ENCODE results near the gene CD3E. TPM values are rescaled to one million over a fixed set of nuclear protein-coding genes. Genes with fewer than 3 reads are reported as not detected.

CD3E gene
- total RNA-seq, 1 experiment from 2014 or later: 0.39 TPM

- POLR2A ChIA-PET: no interaction called here
- H3K4me3 ChIP-seq (ENCODE audit: low read depth, low read length): no peak overlapping the region
- no peak for TF ChIP-seq CTCF (IDR thresholded peaks at IDR 0.05; ENCODE audit: insufficient read depth in 1 of 2, low read depth in 1 of 2, low read length in 1 of 2, severe bottlenecking in 1 of 2, unreplicated experiment in 1 of 2)
- no peaks in the 10 kb centered on the region for H3K9me3 ChIP-seq
- CTCF ChIA-PET: interaction anchor here (1.4 kb wide), 1 partner anchor 63 kb away, joined by 4 read pairs; no protein-coding TSS in a partner anchor
- peaks cover 11% of the 10 kb centered on the region for H3K4me1 ChIP-seq
- Mint-ChIP-seq H3K9me3 (ENCODE audit: unreplicated experiment) (no peaks in the 10 kb centered on the region), H3K4me1 (ENCODE audit: low read depth, unreplicated experiment) (no peaks in the 10 kb centered on the region), H3K27me3 (ENCODE audit: insufficient read depth, unreplicated experiment) (no peaks in the 10 kb centered on the region), H3K27ac (ENCODE audit: unreplicated experiment) (no peak overlapping the region), H3K4me3 (ENCODE audit: unreplicated experiment) (no peak overlapping the region), H3K36me3 (ENCODE audit: insufficient read depth, unreplicated experiment) (peaks cover 20% of the 10 kb centered on the region)
- H3K36me3 ChIP-seq (ENCODE audit: control insufficient read depth, insufficient read depth, low read length): no peaks in the 10 kb centered on the region
- intact Hi-C loops (cut with micrococcal nuclease; ENCODE audit: unreplicated experiment): no loop called here
- H3K27me3 ChIP-seq (replicated peaks; ENCODE audit: control insufficient read depth, insufficient read depth, low read length): no peaks in the 10 kb centered on the region
- no TSS peak for BruUV-seq (replicated peaks)
- DNase-seq: no peak
Measured at GRCh38 chr11:118358071-118358470, 53.5 kb downstream of the CD3E start.

- no peaks in the 10 kb centered on the region for H3K27me3 Mint-ChIP-seq (ENCODE audit: insufficient read depth, unreplicated experiment)
- CTCF ChIA-PET: interaction anchor here (0.6 to 1.0 kb wide), 4 partner anchors 9 to 161 kb away, joined by 3 to 5 read pairs (median 4); partner anchors contain the start of gene MPZL2
- peak; percentile 98 to 99 for DNase-seq
- BruUV-seq (replicated peaks): no TSS peak
- H3K9me3 Mint-ChIP-seq (ENCODE audit: unreplicated experiment): no peaks in the 10 kb centered on the region
- intact Hi-C loops (cut with micrococcal nuclease; ENCODE audit: unreplicated experiment): no loop called here
- Histone ChIP-seq H3K4me3 (ENCODE audit: low read depth, low read length) (peak within 1 kb of the TSS; percentile 55), H3K27me3 (replicated peaks; ENCODE audit: control insufficient read depth, insufficient read depth, low read length) (no peaks in the 10 kb centered on the region), H3K4me1 (peaks cover 10% of the 10 kb centered on the region), H3K36me3 (ENCODE audit: control insufficient read depth, insufficient read depth, low read length) (no peaks in the 10 kb centered on the region; the same call in 1 of the 2 replicates), H3K9me3 (no peaks in the 10 kb centered on the region)
- H3K36me3 Mint-ChIP-seq (ENCODE audit: insufficient read depth, unreplicated experiment): peaks cover 27% of the 10 kb centered on the region
- H3K4me3 Mint-ChIP-seq (ENCODE audit: unreplicated experiment): peak within 1 kb of the TSS; percentile 89
- H3K4me1 Mint-ChIP-seq (ENCODE audit: low read depth, unreplicated experiment): no peaks in the 10 kb centered on the region
- POLR2A ChIA-PET: interaction anchor here (0.5 to 0.9 kb wide), 7 partner anchors 9 to 190 kb away, joined by 3 to 6 read pairs (median 3); partner anchors contain the start of gene MPZL2
- TF ChIP-seq CTCF (IDR thresholded peaks at IDR 0.05; ENCODE audit: insufficient read depth in 1 of 2, low read depth in 1 of 2, low read length in 1 of 2, severe bottlenecking in 1 of 2, unreplicated experiment in 1 of 2): no peak
- H3K27ac Mint-ChIP-seq (ENCODE audit: unreplicated experiment): peak within 1 kb of the TSS; percentile 90
Measured at GRCh38 chr11:118359295-118359958, 54.9 kb downstream of the CD3E start, which contains the start of gene UBE4A. Gene UBE4A (plus strand): TSS chr11:118359600. CDS start chr11:118365081, 5,481 bp downstream.

- Histone ChIP-seq H3K36me3 (ENCODE audit: control insufficient read depth, insufficient read depth, low read length) (peaks cover 8% of the 10 kb centered on the region), H3K27me3 (replicated peaks; ENCODE audit: control insufficient read depth, insufficient read depth, low read length) (no peaks in the 10 kb centered on the region), H3K4me1 (peaks cover 5% of the 10 kb centered on the region), H3K4me3 (ENCODE audit: low read depth, low read length) (no peak overlapping the region), H3K9me3 (no peaks in the 10 kb centered on the region)
- Mint-ChIP-seq H3K9me3 (ENCODE audit: unreplicated experiment) (no peaks in the 10 kb centered on the region), H3K27me3 (ENCODE audit: insufficient read depth, unreplicated experiment) (no peaks in the 10 kb centered on the region), H3K4me3 (ENCODE audit: unreplicated experiment) (no peak overlapping the region), H3K4me1 (ENCODE audit: low read depth, unreplicated experiment) (no peaks in the 10 kb centered on the region), H3K36me3 (ENCODE audit: insufficient read depth, unreplicated experiment) (peaks cover 66% of the 10 kb centered on the region), H3K27ac (ENCODE audit: unreplicated experiment) (no peak overlapping the region)
- DNase-seq: no peak
- no peak for TF ChIP-seq CTCF (IDR thresholded peaks at IDR 0.05; ENCODE audit: insufficient read depth in 1 of 2, low read depth in 1 of 2, low read length in 1 of 2, severe bottlenecking in 1 of 2, unreplicated experiment in 1 of 2)
- ChIA-PET POLR2A (no interaction called here), CTCF (interaction anchor here (0.9 to 1.1 kb wide), 3 partner anchors 101 to 558 kb away, joined by 3 to 5 read pairs (median 3); partner anchors contain the start of gene MPZL2)
- no TSS peak for BruUV-seq (replicated peaks)
- intact Hi-C loops (cut with micrococcal nuclease; ENCODE audit: unreplicated experiment): no loop called here
Measured at GRCh38 chr11:118364956-118365615, 60.6 kb downstream of the CD3E start.

Data from Caco-2 (cell line).